ENCODE measurements around the gene AIP. TPM values are rescaled to one million over a fixed set of nuclear protein-coding genes. Genes with fewer than 3 reads are reported as not detected.
"Not testable (repeated sequence)": the region's sequence is repeated elsewhere in the genome, so short reads cannot be mapped to it uniquely, and the experiment has no call there.

The AIP gene
- total and polyA plus RNA-seq, 7 donors = 71.2 to 120 (median 103) TPM

GRCh38 chr11:67458266-67458665 is 24.6 kb upstream of the AIP start:
- WGBS, 2 donors = 93% methylated on average over 19 of the region's 19 CpGs
- H3K36me3 ChIP-seq = no peaks in the 10 kb centered on the region
- H3K4me3 ChIP-seq = no peak overlapping the region
- H3K4me1 ChIP-seq = peaks cover 0 to under 1% (median 0%) of the 10 kb centered on the region in 4 donors
- DNase-seq = peak; percentile 58
- intact Hi-C loops (cut with DNase I) = no loop called here
- TF ChIP-seq, protein P1, sequence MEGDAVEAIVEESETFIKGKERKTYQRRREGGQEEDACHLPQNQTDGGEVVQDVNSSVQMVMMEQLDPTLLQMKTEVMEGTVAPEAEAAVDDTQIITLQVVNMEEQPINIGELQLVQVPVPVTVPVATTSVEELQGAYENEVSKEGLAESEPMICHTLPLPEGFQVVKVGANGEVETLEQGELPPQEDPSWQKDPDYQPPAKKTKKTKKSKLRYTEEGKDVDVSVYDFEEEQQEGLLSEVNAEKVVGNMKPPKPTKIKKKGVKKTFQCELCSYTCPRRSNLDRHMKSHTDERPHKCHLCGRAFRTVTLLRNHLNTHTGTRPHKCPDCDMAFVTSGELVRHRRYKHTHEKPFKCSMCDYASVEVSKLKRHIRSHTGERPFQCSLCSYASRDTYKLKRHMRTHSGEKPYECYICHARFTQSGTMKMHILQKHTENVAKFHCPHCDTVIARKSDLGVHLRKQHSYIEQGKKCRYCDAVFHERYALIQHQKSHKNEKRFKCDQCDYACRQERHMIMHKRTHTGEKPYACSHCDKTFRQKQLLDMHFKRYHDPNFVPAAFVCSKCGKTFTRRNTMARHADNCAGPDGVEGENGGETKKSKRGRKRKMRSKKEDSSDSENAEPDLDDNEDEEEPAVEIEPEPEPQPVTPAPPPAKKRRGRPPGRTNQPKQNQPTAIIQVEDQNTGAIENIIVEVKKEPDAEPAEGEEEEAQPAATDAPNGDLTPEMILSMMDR (IDR thresholded peaks at IDR 0.05) = no peak
- H3K27ac ChIP-seq = no peak overlapping the region
- no peaks in the 10 kb centered on the region for H3K9me3 ChIP-seq
- H3K27me3 ChIP-seq = no peaks in the 10 kb centered on the region

DNA sequence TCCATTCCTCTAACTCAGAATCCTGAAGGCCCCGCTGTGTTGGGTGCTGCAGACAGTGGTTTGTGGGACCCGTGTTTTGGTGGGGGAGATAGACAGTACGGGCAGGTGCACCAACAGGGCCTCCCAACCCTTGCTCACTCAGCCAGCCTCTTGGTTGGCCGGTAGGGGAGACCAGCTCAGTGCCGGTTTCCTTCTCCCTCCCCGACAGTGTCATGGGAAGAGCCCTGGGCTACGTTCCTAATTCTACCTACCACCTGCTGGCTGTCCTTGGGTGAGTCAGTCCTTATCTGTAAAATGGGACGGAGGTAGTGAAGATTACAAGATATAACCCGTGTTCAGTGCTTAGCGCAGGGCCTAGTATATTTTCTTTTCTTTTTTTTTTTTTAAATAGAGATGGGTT is 19.6 kb upstream of the AIP start:
- Histone ChIP-seq H3K36me3 (no peaks in the 10 kb centered on the region), H3K27ac (peak overlapping the region; percentile 88 to 95 (median 92)), H3K4me1 (peaks cover 0 to 39% (median 32%) of the 10 kb centered on the region in 4 donors), H3K27me3 (no peaks in the 10 kb centered on the region), H3K9me3 (no peaks in the 10 kb centered on the region), H3K4me3 (no peak overlapping the region)
- no peak for DNase-seq
- WGBS, 2 donors = 89 to 93% methylated on average over 10 of the region's 10 CpGs
- no peak for TF ChIP-seq EP300 (IDR thresholded peaks at IDR 0.05)
- TF ChIP-seq, protein P1 (IDR thresholded peaks at IDR 0.05) = no peak
- TF ChIP-seq POLR2AphosphoS5 (IDR thresholded peaks at IDR 0.05) = no peak
- TF ChIP-seq POLR2A (IDR thresholded peaks at IDR 0.05) = no peak
- intact Hi-C loops (cut with DNase I) = no loop called here

- DNase-seq = peak; percentile 90
- 76 to 86% methylated on average over 20 of the region's 20 CpGs for WGBS, 2 donors
- intact Hi-C loops (cut with DNase I) = loop anchor here (1.0 kb wide), 1 partner anchor 21 kb away; the partner anchor contains the start of gene CORO1B
Observed at GRCh38 chr11:67463680-67464410, 19.0 kb upstream of the AIP start.

GRCh38 chr11:67464411-67465188 is 18.2 kb upstream of the AIP start:
- DNase-seq = peak; percentile 95
- 11% methylated on average over 56 of the region's 56 CpGs for WGBS, 2 donors
- peaks cover 0 to 46% (median 38%) of the 10 kb centered on the region in 4 donors for H3K4me1 ChIP-seq
- no peaks in the 10 kb centered on the region for H3K27me3 ChIP-seq
- H3K27ac ChIP-seq = peak overlapping the region; percentile 88 to 95 (median 92)
- TF ChIP-seq EP300 (IDR thresholded peaks at IDR 0.05) = no peak
- TF ChIP-seq POLR2AphosphoS5 (IDR thresholded peaks at IDR 0.05) = peak; percentile 37 to 74 (median 72)
- peak in 1 of 2 donors; percentile 37 for TF ChIP-seq POLR2A (IDR thresholded peaks at IDR 0.05)
- no peaks in the 10 kb centered on the region for H3K9me3 ChIP-seq
- no peaks in the 10 kb centered on the region for H3K36me3 ChIP-seq
- intact Hi-C loops (cut with DNase I) = loop anchor here (1.0 kb wide), 1 partner anchor 21 kb away; the partner anchor contains the start of gene CORO1B
- peak overlapping the region; percentile 46 to 68 (median 52) for H3K4me3 ChIP-seq

More at GRCh38 chr11:67463680-67464410, 19.0 kb upstream of the AIP start:
- Histone ChIP-seq H3K4me1 (peaks cover 0 to 43% (median 37%) of the 10 kb centered on the region in 4 donors), H3K4me3 (peak overlapping the region; percentile 46 to 68 (median 52)), H3K9me3 (no peaks in the 10 kb centered on the region), H3K27me3 (no peaks in the 10 kb centered on the region), H3K27ac (peak overlapping the region; percentile 88 to 95 (median 92)), H3K36me3 (no peaks in the 10 kb centered on the region)
- TF ChIP-seq POLR2AphosphoS5 (IDR thresholded peaks at IDR 0.05) (peak in 3 of 4 donors; percentile 23 to 39 (median 25)), POLR2A (IDR thresholded peaks at IDR 0.05) (no peak), EP300 (IDR thresholded peaks at IDR 0.05) (no peak)
- TF ChIP-seq, protein P1 (IDR thresholded peaks at IDR 0.05) = no peak

- Histone ChIP-seq H3K9me3 (no peaks in the 10 kb centered on the region), H3K36me3 (no peaks in the 10 kb centered on the region), H3K27me3 (no peaks in the 10 kb centered on the region), H3K4me3 (peak overlapping the region; percentile 46 to 68 (median 52)), H3K27ac (peak overlapping the region; percentile 88 to 95 (median 92)), H3K4me1 (peaks cover 0 to 50% (median 40%) of the 10 kb centered on the region in 4 donors)
- no peak for DNase-seq
- intact Hi-C loops (cut with DNase I) = no loop called here
- no peak for TF ChIP-seq POLR2AphosphoS5 (IDR thresholded peaks at IDR 0.05)
- TF ChIP-seq, protein P1 (IDR thresholded peaks at IDR 0.05) = no peak
- TF ChIP-seq EP300 (IDR thresholded peaks at IDR 0.05) = no peak
- TF ChIP-seq POLR2A (IDR thresholded peaks at IDR 0.05) = no peak
- 18 to 52% methylated on average over 3 of the region's 3 CpGs for WGBS, 2 donors
Observed at GRCh38 chr11:67465189-67465510, 17.7 kb upstream of the AIP start.

- DNase-seq; intact Hi-C loops (cut with DNase I); H3K27me3 ChIP-seq; H3K36me3 ChIP-seq; H3K4me3 ChIP-seq; H3K9me3 ChIP-seq: not testable (repeated sequence)
- WGBS, 2 donors = 49 to 74% methylated on average over 2 of the region's 2 CpGs
- peak overlapping the region; percentile 88 to 95 (median 92) for H3K27ac ChIP-seq
- H3K4me1 ChIP-seq = peaks cover 0 to 50% (median 40%) of the 10 kb centered on the region in 4 donors
Observed at GRCh38 chr11:67465530-67465929, 17.3 kb upstream of the AIP start.
